GM21825 (cell line): ENCODE measurements around the gene RPAP3.

Experiments used
- ATAC-seq: cut with Tn5 transposase; IDR thresholded peaks from one replicate; pipeline ENCODE4 v1.9.1; 2021; ENCODE audit warnings: mild to moderate bottlenecking, moderate library complexity; ENCODE audit not compliant: unreplicated experiment

The RPAP3 gene

DNA sequence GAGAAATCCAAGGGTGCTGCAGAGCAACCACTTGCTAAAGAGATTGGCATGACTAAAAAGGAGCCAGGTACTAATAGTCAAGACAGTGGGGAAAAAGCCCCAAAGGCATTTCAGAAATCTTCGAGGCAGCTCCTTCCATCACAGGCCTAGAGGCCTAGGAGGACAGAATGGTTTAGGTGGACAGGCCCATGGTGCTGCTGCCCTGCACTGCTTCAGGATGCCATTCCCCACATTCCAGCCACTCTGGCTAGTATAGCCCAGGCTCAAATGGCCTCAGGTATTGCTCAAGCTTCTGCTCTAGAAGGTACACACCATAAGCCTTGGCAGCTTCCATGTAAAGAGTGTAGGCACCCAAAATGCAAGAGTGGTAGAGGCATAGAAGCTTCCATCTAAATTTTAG lies 92.9 kb downstream of the RPAP3 start:
- no peak for ATAC-seq

DNA sequence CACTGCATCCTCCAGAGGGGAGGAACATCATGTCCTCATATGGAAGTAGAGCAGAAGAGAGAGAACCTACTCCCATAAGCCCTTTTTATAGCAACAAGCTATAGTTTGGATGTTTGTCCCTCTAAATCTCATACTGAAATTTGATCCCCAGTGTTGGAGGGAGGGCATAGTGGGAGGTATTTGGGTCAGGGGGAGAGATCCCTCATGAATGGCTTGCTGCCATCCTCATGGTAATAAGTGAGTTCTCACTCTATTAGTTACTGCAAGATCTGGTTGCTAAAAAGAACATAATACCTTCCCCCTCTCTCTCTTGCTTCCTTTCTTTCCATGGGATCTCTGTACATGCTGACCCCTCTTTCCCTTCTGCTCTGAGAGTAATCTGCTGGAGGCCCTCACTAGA lies 93.9 kb downstream of the RPAP3 start:
- no peak for ATAC-seq
